ENCODE results near the gene FYCO1.

Gene FYCO1

GRCh38 chr3:46017720-46018119 lies 22.1 kb upstream of the FYCO1 start:
- H3K4me3 ChIP-seq (replicated peaks; ENCODE audit: insufficient read depth, low read length), result no peak overlapping the region

GRCh38 chr3:46013316-46014094 lies 17.9 kb upstream of the FYCO1 start:
- DNase-seq (ENCODE audit: low read depth in 1 of 2, low spot score in 1 of 2), result no peak
- Histone ChIP-seq H3K27ac (replicated peaks) (no peak overlapping the region), H3K27me3 (ENCODE audit: insufficient read depth, poor library complexity, severe bottlenecking) (no peaks in the 10 kb centered on the region), H3K4me3 (replicated peaks; ENCODE audit: insufficient read depth, low read length) (no peak overlapping the region)
- no peak for TF ChIP-seq GABPA (IDR thresholded peaks at IDR 0.05; ENCODE audit: low read depth)
- no peak for TF ChIP-seq POLR2AphosphoS5 (IDR thresholded peaks at IDR 0.05; ENCODE audit: low read depth)
- no peak for TF ChIP-seq REST (IDR thresholded peaks at IDR 0.05; ENCODE audit: insufficient replicate concordance, low read depth)
- TF ChIP-seq CTCF (IDR thresholded peaks at IDR 0.05; ENCODE audit: insufficient read depth, low read length), result no peak
- no peak for TF ChIP-seq SPI1 (IDR thresholded peaks at IDR 0.05; ENCODE audit: borderline replicate concordance, low read depth)

More at GRCh38 chr3:46017720-46018119, 22.1 kb upstream of the FYCO1 start:
- DNase-seq (ENCODE audit: low read depth in 1 of 2, low spot score in 1 of 2), result peak in 1 of 2 experiments; percentile 61
- no peak overlapping the region for H3K27ac ChIP-seq (replicated peaks)
- TF ChIP-seq CTCF (IDR thresholded peaks at IDR 0.05; ENCODE audit: insufficient read depth, low read length), result no peak
- no peaks in the 10 kb centered on the region for H3K27me3 ChIP-seq (ENCODE audit: insufficient read depth, poor library complexity, severe bottlenecking)

GRCh38 chr3:46012246-46012645 lies 16.6 kb upstream of the FYCO1 start:
- Histone ChIP-seq H3K27ac (replicated peaks) (no peak overlapping the region), H3K4me3 (replicated peaks; ENCODE audit: insufficient read depth, low read length) (no peak overlapping the region), H3K27me3 (ENCODE audit: insufficient read depth, poor library complexity, severe bottlenecking) (no peaks in the 10 kb centered on the region)
- TF ChIP-seq GABPA (IDR thresholded peaks at IDR 0.05; ENCODE audit: low read depth), result no peak
- no peak for TF ChIP-seq REST (IDR thresholded peaks at IDR 0.05; ENCODE audit: insufficient replicate concordance, low read depth)
- no peak for TF ChIP-seq SPI1 (IDR thresholded peaks at IDR 0.05; ENCODE audit: borderline replicate concordance, low read depth)
- TF ChIP-seq POLR2AphosphoS5 (IDR thresholded peaks at IDR 0.05; ENCODE audit: low read depth), result no peak
- TF ChIP-seq CTCF (IDR thresholded peaks at IDR 0.05; ENCODE audit: insufficient read depth, low read length), result no peak
- DNase-seq (ENCODE audit: low read depth in 1 of 2, low spot score in 1 of 2), result no peak

Measured in HL-60 (cell line).